GM12878 (cell line): Measurements from ENCODE around the gene MAGI1. TPM values are rescaled to one million over a fixed set of nuclear protein-coding genes. Genes with fewer than 3 reads are reported as not detected.

Experiments
- ATF3 ChIP-seq: IDR thresholded peaks from 2 replicates; pipeline ENCODE4 v1.6.1; 2011; ENCODE audit warnings: low read depth, mild to moderate bottlenecking, low read length, moderate library complexity, borderline replicate concordance; ENCODE audit errors: extremely low read depth
- CBFB ChIP-seq: IDR thresholded peaks from 2 replicates; pipeline ENCODE4 v1.6.1; 2016; ENCODE audit warnings: antibody characterized with exemption, low read depth
- ELK1 ChIP-seq: IDR thresholded peaks from 2 replicates; pipeline ENCODE4 v1.6.1; 2012; ENCODE audit warnings: low read depth, low read length, improper control_type of control experiment
- HDAC2 ChIP-seq: fragments of 200-600 bp; sonication (generic); IDR thresholded peaks from 2 replicates; pipeline ENCODE4 v1.6.1; 2017
- MLLT1 ChIP-seq: fragments of 450-650 bp; IDR thresholded peaks from 2 replicates; pipeline ENCODE4 v1.6.1; 2016; ENCODE audit warnings: mild to moderate bottlenecking
- MYC ChIP-seq: IDR thresholded peaks from 2 replicates; pipeline ENCODE4 v1.6.1; 2011; ENCODE audit warnings: mild to moderate bottlenecking, low read length, moderate library complexity, inconsistent platforms; ENCODE audit not compliant: insufficient read depth, insufficient replicate concordance, insufficient read length, severe bottlenecking
- NBN ChIP-seq: fragments of 450-650 bp; IDR thresholded peaks from 2 replicates; pipeline ENCODE4 v1.6.1; 2016
- PML ChIP-seq: IDR thresholded peaks from 2 replicates; pipeline ENCODE4 v1.6.1; 2012; ENCODE audit warnings: low read length, inconsistent platforms
- SUPT20H ChIP-seq: IDR thresholded peaks from 2 replicates; pipeline ENCODE4 v1.6.1; 2011; ENCODE audit warnings: low read depth, mild to moderate bottlenecking, low read length, moderate library complexity, borderline replicate concordance; ENCODE audit not compliant: control insufficient read depth
- polyA plus RNA-seq, 11 experiments: library from polyadenylated mRNA; depleted of rRNA in 4 of 11; unstranded in 6 of 11; stranded (reverse) in 5 of 11; fragments of >200 nt; fragmentation: Nextera tagmentation in 4 of 11; fragmentation: Illumina TruSeq in 1 of 11; extraction: Ambion mirVana in 4 of 11; extraction: Trizol in 1 of 11; gene quantifications; 1 replicate in 1 of 11; 2 replicates in 10 of 11; pipeline versions ENCODE4 v1.2.1 to v1.2.3, GENCODE V29; 2011 to 2016; ENCODE audit warnings: inconsistent platforms in 2 of 11, missing spikeins in 2 of 11, low read depth in 1 of 11
- total RNA-seq, 4 experiments: library from RNA; depleted of rRNA in 3 of 4; stranded (reverse); fragments of >200 nt in 3 of 4; fragmentation: Illumina TruSeq in 1 of 4; extraction: Trizol in 1 of 4; gene quantifications; 2 replicates each; pipeline versions ENCODE4 v1.2.1 to v1.2.3, GENCODE V29; 2013 to 2021
- TF ChIP-seq, protein P1 (sequence below): fragments of 450-650 bp; IDR thresholded peaks from 2 replicates; pipeline ENCODE4 v1.6.1; 2017; ENCODE audit warnings: low read depth, mild to moderate bottlenecking, moderate library complexity
- TF ChIP-seq, protein P2 (sequence below): IDR thresholded peaks from 2 replicates; pipeline ENCODE4 v1.6.1; 2011; ENCODE audit warnings: mild to moderate bottlenecking, low read depth, low read length, moderate library complexity; ENCODE audit not compliant: insufficient replicate concordance

The MAGI1 gene
- total and polyA plus RNA-seq, 10 of the 15 experiments (the other 5 are each of a cell fraction or from before 2014, with no cell fraction given): 0.02 to 3.3 (median 0.29) TPM; not detected in 1

GRCh38 chr3:66017591-66017990 is 21.1 kb downstream of the MAGI1 start (continued):
- TF ChIP-seq ATF3 (no peak), CBFB (no peak), HDAC2 (no peak), PML (no peak), SUPT20H (no peak), NBN (no peak), ELK1 (no peak), MYC (no peak), MLLT1 (no peak)
- TF ChIP-seq, protein P1, sequence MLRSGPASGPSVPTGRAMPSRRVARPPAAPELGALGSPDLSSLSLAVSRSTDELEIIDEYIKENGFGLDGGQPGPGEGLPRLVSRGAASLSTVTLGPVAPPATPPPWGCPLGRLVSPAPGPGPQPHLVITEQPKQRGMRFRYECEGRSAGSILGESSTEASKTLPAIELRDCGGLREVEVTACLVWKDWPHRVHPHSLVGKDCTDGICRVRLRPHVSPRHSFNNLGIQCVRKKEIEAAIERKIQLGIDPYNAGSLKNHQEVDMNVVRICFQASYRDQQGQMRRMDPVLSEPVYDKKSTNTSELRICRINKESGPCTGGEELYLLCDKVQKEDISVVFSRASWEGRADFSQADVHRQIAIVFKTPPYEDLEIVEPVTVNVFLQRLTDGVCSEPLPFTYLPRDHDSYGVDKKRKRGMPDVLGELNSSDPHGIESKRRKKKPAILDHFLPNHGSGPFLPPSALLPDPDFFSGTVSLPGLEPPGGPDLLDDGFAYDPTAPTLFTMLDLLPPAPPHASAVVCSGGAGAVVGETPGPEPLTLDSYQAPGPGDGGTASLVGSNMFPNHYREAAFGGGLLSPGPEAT: no peak
- TF ChIP-seq, protein P2, sequence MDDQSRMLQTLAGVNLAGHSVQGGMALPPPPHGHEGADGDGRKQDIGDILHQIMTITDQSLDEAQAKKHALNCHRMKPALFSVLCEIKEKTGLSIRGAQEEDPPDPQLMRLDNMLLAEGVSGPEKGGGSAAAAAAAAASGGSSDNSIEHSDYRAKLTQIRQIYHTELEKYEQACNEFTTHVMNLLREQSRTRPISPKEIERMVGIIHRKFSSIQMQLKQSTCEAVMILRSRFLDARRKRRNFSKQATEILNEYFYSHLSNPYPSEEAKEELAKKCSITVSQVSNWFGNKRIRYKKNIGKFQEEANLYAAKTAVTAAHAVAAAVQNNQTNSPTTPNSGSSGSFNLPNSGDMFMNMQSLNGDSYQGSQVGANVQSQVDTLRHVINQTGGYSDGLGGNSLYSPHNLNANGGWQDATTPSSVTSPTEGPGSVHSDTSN: no peak
